Thyroid gland (tissue), 4 donors: ENCODE measurements around the gene RTN1. TPM values are rescaled to one million over a fixed set of nuclear protein-coding genes. Genes with fewer than 3 reads are reported as not detected.

Experiments used
- DNase-seq, 2 donors: peaks; one replicate each; pipeline ENCODE4 v3.0.0-alpha.2; 2019
- H3K27ac ChIP-seq, 3 donors: fragments of 200-600 bp; sonication (generic); 1 replicate in 2 of 3; 2 replicates in 1 of 3; pipeline ENCODE4 v1.5.1; 2016 to 2019; ENCODE audit warnings: mild to moderate bottlenecking in 1 of 3, moderate library complexity in 1 of 3
- H3K27me3 ChIP-seq: fragments of 200-600 bp; sonication (generic); one replicate; pipeline ENCODE4 v1.5.1; 2019
- H3K36me3 ChIP-seq, 2 donors: fragments of 200-600 bp; sonication (generic); one replicate each; pipeline ENCODE4 v1.5.1; 2016 to 2019
- H3K4me1 ChIP-seq, 2 donors: fragments of 200-600 bp; sonication (generic); one replicate each; pipeline ENCODE4 v1.5.1; 2017 to 2019
- H3K4me3 ChIP-seq, 3 donors: fragments of 200-600 bp; sonication (generic); replicated peaks in 1 of 3; 1 replicate in 2 of 3; 2 replicates in 1 of 3; pipeline ENCODE4 v1.5.1; 2016; ENCODE audit warnings: mild to moderate bottlenecking in 1 of 3
- H3K9me3 ChIP-seq: fragments of 200-600 bp; sonication (generic); one replicate; pipeline ENCODE4 v1.5.1; 2017
- CTCF ChIP-seq, 6 experiments: fragments of 200-600 bp in 3 of 6; fragments of 450-650 bp in 3 of 6; sonication (generic) in 3 of 6; IDR thresholded peaks; one replicate each; pipeline ENCODE4 v1.5.1; 2016 to 2019; ENCODE audit warnings: antibody characterized with exemption in 6 of 6, mild to moderate bottlenecking in 2 of 6, inconsistent platforms in 1 of 6, moderate library complexity in 1 of 6
- POLR2A ChIP-seq, 2 donors: fragments of 450-650 bp; IDR thresholded peaks; one replicate each; pipeline ENCODE4 v1.6.1; 2017; ENCODE audit warnings: antibody characterized with exemption in 2 of 2, mild to moderate bottlenecking in 2 of 2, moderate library complexity in 1 of 2
- whole genome bisulfite sequencing, 2 donors: methylation state at CpG; one replicate each; pipeline ENCODE4 v1.1.5; 2017; 5-methylcytosine and 5-hydroxymethylcytosine counted together
- intact Hi-C: fragments of 100-400 bp; cut with DNase I; formaldehyde crosslinking; loops from one replicate; pipeline ENCODE4 v1.15.1; 2023
- total RNA-seq, 4 donors: library from RNA; depleted of rRNA; stranded (reverse); fragments of >200 nt; gene quantifications; one replicate each; pipeline ENCODE4 v1.2.3, GENCODE V29; 2016

The RTN1 gene
- total RNA-seq, 4 donors from 2014 or later: 3.8 to 20.8 (median 9.6) TPM

- Histone ChIP-seq H3K4me3 (no peak overlapping the region), H3K36me3 (no peaks in the 10 kb centered on the region), H3K4me1 (peaks cover 0 to 9% of the 10 kb centered on the region in 2 donors), H3K27me3 (no peaks in the 10 kb centered on the region), H3K27ac (no peak overlapping the region), H3K9me3 (no peaks in the 10 kb centered on the region)
- DNase-seq: peak; percentile 54 to 61
- intact Hi-C loops: loop anchor here (5.0 kb wide), 1 partner anchor 56 kb away; no protein-coding TSS in a partner anchor
- TF ChIP-seq POLR2A (IDR thresholded peaks at IDR 0.05) (no peak), CTCF (IDR thresholded peaks at IDR 0.05) (peak; percentile 22 to 79 (median 64))
- WGBS, 2 donors: 78 to 79% methylated on average over 7 to 8 of the region's 8 CpGs
Measured at GRCh38 chr14:59688224-59689170, 182.1 kb downstream of the RTN1 start.

GRCh38 chr14:59687663-59688062 is 182.9 kb downstream of the RTN1 start:
- Histone ChIP-seq H3K9me3 (no peaks in the 10 kb centered on the region), H3K27me3 (no peaks in the 10 kb centered on the region), H3K27ac (no peak overlapping the region), H3K4me1 (peaks cover 0 to 15% of the 10 kb centered on the region in 2 donors), H3K4me3 (no peak overlapping the region), H3K36me3 (no peaks in the 10 kb centered on the region)
- intact Hi-C loops: loop anchor here (5.0 kb wide), 1 partner anchor 55 kb away; no protein-coding TSS in a partner anchor
- TF ChIP-seq CTCF (IDR thresholded peaks at IDR 0.05): no peak
- peak; percentile 50 to 57 for DNase-seq

GRCh38 chr14:59679872-59680271 is 190.7 kb downstream of the RTN1 start:
- intact Hi-C loops: no loop called here
- H3K27ac ChIP-seq: peak overlapping the region; percentile 36 to 82 (median 77)
- TF ChIP-seq POLR2A (IDR thresholded peaks at IDR 0.05): no peak
- no peak for TF ChIP-seq CTCF (IDR thresholded peaks at IDR 0.05)
- DNase-seq: peak; percentile 79 to 82
- no peaks in the 10 kb centered on the region for H3K9me3 ChIP-seq
- H3K27me3 ChIP-seq: no peaks in the 10 kb centered on the region
- H3K4me3 ChIP-seq: no peak overlapping the region
- peaks cover 13 to 47% of the 10 kb centered on the region in 2 donors for H3K4me1 ChIP-seq
- H3K36me3 ChIP-seq: no peaks in the 10 kb centered on the region

GRCh38 chr14:59678352-59678751 is 192.2 kb downstream of the RTN1 start:
- 91 to 93% methylated on average over 2 of the region's 2 CpGs for WGBS, 2 donors
- Histone ChIP-seq H3K27ac (peak overlapping the region; percentile 73 to 82 (median 79)), H3K27me3 (no peaks in the 10 kb centered on the region), H3K4me1 (peaks cover 13 to 41% of the 10 kb centered on the region in 2 donors), H3K36me3 (no peaks in the 10 kb centered on the region), H3K9me3 (no peaks in the 10 kb centered on the region), H3K4me3 (no peak overlapping the region)
- no peak for TF ChIP-seq POLR2A (IDR thresholded peaks at IDR 0.05)
- TF ChIP-seq CTCF (IDR thresholded peaks at IDR 0.05): no peak
- DNase-seq: no peak
- intact Hi-C loops: no loop called here

- Histone ChIP-seq H3K36me3 (no peaks in the 10 kb centered on the region), H3K27me3 (no peaks in the 10 kb centered on the region), H3K4me3 (no peak overlapping the region), H3K27ac (peak overlapping the region; percentile 73 to 82 (median 79)), H3K9me3 (no peaks in the 10 kb centered on the region), H3K4me1 (peaks cover 13 to 36% of the 10 kb centered on the region in 2 donors)
- intact Hi-C loops: no loop called here
- WGBS, 2 donors: 23 to 33% methylated on average over 3 of the region's 3 CpGs
- TF ChIP-seq POLR2A (IDR thresholded peaks at IDR 0.05) (no peak), CTCF (IDR thresholded peaks at IDR 0.05) (no peak)
- peak; percentile 59 to 60 for DNase-seq
Measured at GRCh38 chr14:59677771-59678231, 192.8 kb downstream of the RTN1 start.
